ENCODE data around the gene DBNL. TPM values are rescaled to one million over a fixed set of nuclear protein-coding genes. Genes with fewer than 3 reads are reported as not detected.

Gene DBNL
- total and polyA plus RNA-seq, 2 of the 13 experiments (the other 11 are each of a cell fraction or from before 2014, with no cell fraction given) = 20.8 to 35.1 TPM

GRCh38 chr7:44071726-44072363, 27.3 kb downstream of the DBNL start:
- H3K27ac ChIP-seq (ENCODE audit: extremely low read length, insufficient read depth, low read length) = peak overlapping the region; percentile 54
- no peak overlapping the region for H2AFZ ChIP-seq (ENCODE audit: low read length)
- no peaks in the 10 kb centered on the region for H4K20me1 ChIP-seq (ENCODE audit: insufficient read depth, low read length)
- POLR2A ChIA-PET = interaction anchor here (0.7 to 1.0 kb wide), 3 partner anchors 9 to 52 kb away, joined by 3 to 4 read pairs (median 3); partner anchors contain the start of gene DBNL
- H3K4me3 ChIP-seq (replicated peaks in 1 of 3; ENCODE audit: insufficient read depth in 1 of 3, low read depth in 2 of 3, low read length in 3 of 3) = peak overlapping the region in 1 of 3 experiments; percentile 46; a peak in 1 of 6 replicates
- DNase-seq (ENCODE audit: low spot score) (peak; percentile 87), ATAC-seq (peak; percentile 79), FAIRE-seq (peak; percentile 62)
- in situ Hi-C loops (cut with HindIII; ENCODE audit: extremely low pct_ligation_motif_present, low pct_unique_long_range_greater_than_20kb) = no loop called here
- no peak overlapping the region for H3K9ac ChIP-seq (ENCODE audit: insufficient read depth, low read depth, low read length)
- H3K27me3 ChIP-seq (ENCODE audit: control insufficient read depth in 1 of 2, insufficient read depth in 2 of 2, low read length in 2 of 2) = no peaks in the 10 kb centered on the region
- H3K4me1 ChIP-seq (ENCODE audit: insufficient read depth, low read length) = peaks cover 41% of the 10 kb centered on the region
- intact Hi-C loops (cut with micrococcal nuclease; ENCODE audit: unreplicated experiment) = loop anchor here (1.0 to 5.0 kb wide), 3 partner anchors 16 to 124 kb away; no protein-coding TSS in a partner anchor
- 14% methylated on average over 8 of the region's 9 CpGs for WGBS (ENCODE audit: low lambda C conversion rate)
- no TSS peak for BruUV-seq (replicated peaks)
- CTCF ChIA-PET (ENCODE audit: low intra/inter-chr PET ratio, low total read pairs) = interaction anchor here (1.2 kb wide), 1 partner anchor 125 kb away, joined by 5 read pairs; no protein-coding TSS in a partner anchor
- H3K36me3 ChIP-seq (replicated peaks in 1 of 2; ENCODE audit: control insufficient read depth in 1 of 2, insufficient read depth in 2 of 2, low read length in 2 of 2) = peaks cover 5 to 16% of the 10 kb centered on the region in 2 experiments; a peak in 3 of 5 replicates
- no peaks in the 10 kb centered on the region for H3K79me2 ChIP-seq (ENCODE audit: insufficient read depth, low read length)
- H3K9me3 ChIP-seq (ENCODE audit: low read length) = no peaks in the 10 kb centered on the region
- H3K4me2 ChIP-seq (ENCODE audit: low read depth, low read length) = peak overlapping the region; percentile 64
- TF ChIP-seq HOXA7 (CRISPR knock-in tag; IDR thresholded peaks at IDR 0.05) (no peak), MAX (IDR thresholded peaks at IDR 0.05) (peak; percentile 44; the same call in 1 of the 2 replicates), FOXA3 (CRISPR knock-in tag; IDR thresholded peaks at IDR 0.05) (peak; percentile 51), ETS1 (CRISPR knock-in tag; IDR thresholded peaks at IDR 0.05) (no peak), SP5 (CRISPR knock-in tag; IDR thresholded peaks at IDR 0.05; ENCODE audit: borderline replicate concordance, low read depth) (peak; percentile 17; the same call in 1 of the 2 replicates), HMG20A (CRISPR knock-in tag; IDR thresholded peaks at IDR 0.05; ENCODE audit: borderline replicate concordance) (no peak), HNF4A (CRISPR knock-in tag; IDR thresholded peaks at IDR 0.05) (peak; percentile 88), YEATS4 (CRISPR knock-in tag; IDR thresholded peaks at IDR 0.05; ENCODE audit: borderline replicate concordance) (0 out of 2 replicates have a peak, but pooled peaks have one; percentile 45), ZNF446 (CRISPR knock-in tag; IDR thresholded peaks at IDR 0.05) (no peak), BCL6 (CRISPR knock-in tag; IDR thresholded peaks at IDR 0.05) (peak; percentile 7; the same call in 1 of the 2 replicates), ZNF354B (CRISPR knock-in tag; IDR thresholded peaks at IDR 0.05) (0 out of 2 replicates have a peak, but pooled peaks have one; percentile 73), NONO (IDR thresholded peaks at IDR 0.05) (no peak), NONO (CRISPR knock-in tag; conservative IDR thresholded peaks at IDR 0.05) (0 out of 2 replicates have a peak, but pooled peaks have one; percentile 16), HNF4G (IDR thresholded peaks at IDR 0.05; ENCODE audit: borderline replicate concordance, low read depth, low read length) (0 out of 2 replicates have a peak, but pooled peaks have one; percentile 65), HNF4G (CRISPR knock-in tag; IDR thresholded peaks at IDR 0.05; ENCODE audit: borderline replicate concordance, low read depth) (no peak; the same call in 1 of the 2 replicates), HOMEZ (CRISPR knock-in tag; IDR thresholded peaks at IDR 0.05; ENCODE audit: low read depth) (peak; percentile 34; the same call in 1 of the 2 replicates), NCOR1 (IDR thresholded peaks at IDR 0.05; ENCODE audit: borderline replicate concordance, low read length) (no peak), GFI1 (CRISPR knock-in tag; IDR thresholded peaks at IDR 0.05; ENCODE audit: borderline replicate concordance) (0 out of 2 replicates have a peak, but pooled peaks have one; percentile 48), ZFX (CRISPR knock-in tag; IDR thresholded peaks at IDR 0.05; ENCODE audit: low read depth) (peak; percentile 42), ZNF230 (CRISPR knock-in tag; IDR thresholded peaks at IDR 0.05) (0 out of 2 replicates have a peak, but pooled peaks have one; percentile 76), ZBTB25 (CRISPR knock-in tag; IDR thresholded peaks at IDR 0.05) (no peak)
